LHCN-M2 (cell line): ENCODE data around the gene SEPTIN1. TPM values are rescaled to one million over a fixed set of nuclear protein-coding genes. Genes with fewer than 3 reads are reported as not detected.
A peak's percentile ranks its signal among the peaks of the same experiment; 100 is the strongest.
"Not testable (repeated sequence)": the region's sequence is repeated elsewhere in the genome, so short reads cannot be mapped to it uniquely, and the experiment has no call there.

ENCODE experiments used
- DNase-seq: peaks from one replicate; pipeline ENCODE4 v3.0.0-alpha.2; 2012; ENCODE audit warnings: low read depth
- total RNA-seq: library from RNA; depleted of rRNA; stranded (reverse); fragments of >200 nt; gene quantifications from 2 replicates; pipeline ENCODE4 v1.2.3, GENCODE V29; 2014

SEPTIN1 gene
- total RNA-seq, 1 experiment from 2014 or later, result 0.17 TPM

DNA sequence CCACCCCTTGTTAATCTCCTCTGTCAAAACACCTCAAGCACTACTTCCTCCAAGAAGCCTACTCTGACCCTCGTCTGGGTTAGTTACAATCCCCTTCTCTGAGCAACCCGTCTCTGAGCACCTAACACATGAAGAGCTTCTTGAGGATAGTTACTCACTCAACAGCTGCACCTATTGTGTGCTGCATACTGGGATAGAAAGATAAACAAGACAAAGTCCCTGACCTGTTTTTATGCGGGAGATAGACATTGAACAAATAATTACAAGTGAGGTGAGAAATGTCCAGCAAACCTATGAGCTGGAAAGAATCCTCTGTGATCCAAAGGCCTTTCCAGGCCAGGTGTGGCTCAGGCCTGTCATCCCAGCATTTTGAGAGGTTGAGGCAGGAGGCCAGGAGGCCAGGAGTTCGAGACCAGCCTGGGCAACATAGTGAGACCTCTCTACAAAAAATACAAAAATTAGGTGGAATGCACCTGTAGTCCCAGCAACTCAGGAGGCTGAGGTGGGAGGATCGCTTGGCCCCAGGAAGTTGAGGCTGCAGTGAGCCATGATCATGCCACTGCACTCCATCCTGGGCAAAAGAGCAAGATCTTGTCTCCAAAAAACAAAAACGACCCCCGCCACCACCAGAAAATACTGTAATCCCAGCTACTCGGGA lies 19.5 kb upstream of the SEPTIN1 start:
- DNase-seq, result peak; percentile 8

DNA sequence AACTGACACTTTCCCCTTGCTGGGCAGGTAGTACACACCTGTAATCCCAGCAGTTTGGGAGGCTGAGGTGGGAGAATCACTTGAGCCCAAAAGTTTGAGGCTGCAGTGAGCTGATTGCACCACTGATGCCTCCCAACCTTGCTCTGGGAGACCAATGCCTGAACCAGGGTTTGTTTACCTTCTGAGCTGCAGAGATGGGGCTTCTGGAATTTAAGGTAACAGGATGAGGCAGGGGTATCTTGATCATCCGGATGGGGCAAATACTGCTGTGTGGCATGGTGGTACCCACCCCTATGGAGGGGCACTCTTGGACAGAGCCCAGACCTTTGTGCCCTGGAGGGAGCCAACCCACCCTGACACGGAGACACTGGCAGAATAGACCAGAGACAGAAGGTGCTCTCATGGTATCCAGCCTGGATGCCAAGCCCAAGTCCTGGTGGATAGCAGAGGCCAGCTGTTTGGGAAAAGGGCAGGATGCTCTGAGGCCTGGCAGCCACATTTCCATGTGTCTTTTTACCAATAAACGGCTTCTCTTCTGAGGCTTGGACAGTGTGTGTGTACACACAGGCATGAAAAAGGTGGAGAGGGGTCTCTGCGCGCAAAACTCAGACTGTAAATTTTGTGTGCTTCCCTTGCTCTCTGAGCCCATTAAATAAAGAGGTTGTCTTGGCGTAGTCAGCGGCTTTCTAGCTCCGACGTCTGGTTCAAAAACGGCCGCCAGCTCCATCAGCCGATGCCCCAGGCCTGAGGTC lies 17.2 kb upstream of the SEPTIN1 start:
- DNase-seq, result peak; percentile 32

DNA sequence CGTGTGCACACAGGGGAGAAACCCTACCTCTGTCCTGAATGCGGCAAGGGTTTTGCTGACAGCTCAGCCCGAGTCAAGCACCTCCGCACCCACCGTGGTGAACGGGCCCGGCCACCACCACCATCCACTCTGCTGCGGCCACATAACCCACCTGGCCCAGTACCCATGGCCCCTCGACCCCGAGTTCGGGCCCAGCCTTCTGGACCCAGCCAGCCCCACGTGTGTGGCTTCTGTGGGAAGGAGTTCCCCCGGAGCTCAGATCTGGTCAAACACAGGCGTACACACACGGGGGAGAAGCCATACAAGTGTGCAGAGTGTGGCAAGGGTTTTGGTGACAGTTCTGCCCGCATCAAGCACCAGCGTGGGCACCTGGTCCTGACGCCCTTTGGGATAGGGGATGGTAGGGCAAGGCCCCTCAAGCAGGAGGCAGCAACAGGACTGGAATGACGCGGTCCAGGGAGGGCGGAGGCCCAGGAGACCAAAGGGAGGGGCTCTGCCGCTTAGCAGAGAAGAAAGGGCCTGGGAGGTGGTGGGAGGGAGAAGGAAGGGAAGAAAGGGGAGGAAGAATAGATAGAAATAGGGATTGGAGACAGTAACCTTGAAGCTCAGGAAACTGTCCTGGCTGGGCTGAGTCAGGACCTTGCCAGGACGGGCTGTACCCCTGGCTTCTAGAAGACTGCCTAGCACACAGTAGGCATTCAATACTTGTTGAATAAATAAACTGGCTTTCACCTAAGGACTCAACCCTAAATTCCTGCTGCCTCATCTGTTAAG lies 16.5 kb upstream of the SEPTIN1 start:
- no peak for DNase-seq

DNA sequence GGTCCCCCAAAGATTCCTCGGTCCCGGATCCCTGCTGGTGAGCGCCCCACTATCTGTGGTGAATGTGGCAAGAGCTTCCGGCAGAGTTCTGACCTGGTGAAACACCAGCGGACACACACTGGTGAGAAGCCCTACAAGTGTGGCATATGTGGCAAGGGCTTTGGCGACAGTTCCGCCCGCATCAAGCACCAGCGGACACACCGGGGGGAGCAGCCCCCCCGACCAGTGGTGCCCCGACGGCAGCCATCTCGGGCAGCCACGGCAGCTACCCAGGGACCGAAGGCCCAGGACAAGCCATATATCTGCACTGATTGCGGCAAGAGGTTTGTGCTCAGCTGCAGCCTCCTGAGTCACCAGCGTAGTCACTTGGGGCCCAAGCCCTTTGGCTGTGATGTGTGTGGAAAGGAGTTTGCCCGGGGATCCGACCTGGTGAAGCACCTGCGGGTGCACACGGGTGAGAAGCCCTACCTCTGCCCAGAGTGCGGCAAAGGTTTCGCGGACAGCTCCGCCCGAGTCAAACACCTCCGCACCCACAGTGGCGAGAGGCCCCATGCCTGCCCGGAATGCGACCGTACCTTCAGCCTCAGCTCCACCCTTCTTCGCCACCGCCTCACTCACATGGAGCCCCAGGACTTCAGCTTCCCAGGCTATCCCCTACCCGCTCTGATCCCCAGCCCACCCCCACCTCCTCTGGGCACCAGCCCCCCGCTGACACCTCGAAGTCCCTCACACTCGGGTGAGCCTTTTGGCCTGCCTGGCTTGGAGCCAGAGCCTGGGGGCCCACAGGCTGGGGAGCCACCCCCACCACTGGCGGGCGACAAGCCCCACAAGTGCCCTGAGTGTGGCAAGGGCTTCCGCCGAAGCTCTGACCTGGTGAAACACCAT lies 15.7 kb upstream of the SEPTIN1 start:
- no peak for DNase-seq

DNA sequence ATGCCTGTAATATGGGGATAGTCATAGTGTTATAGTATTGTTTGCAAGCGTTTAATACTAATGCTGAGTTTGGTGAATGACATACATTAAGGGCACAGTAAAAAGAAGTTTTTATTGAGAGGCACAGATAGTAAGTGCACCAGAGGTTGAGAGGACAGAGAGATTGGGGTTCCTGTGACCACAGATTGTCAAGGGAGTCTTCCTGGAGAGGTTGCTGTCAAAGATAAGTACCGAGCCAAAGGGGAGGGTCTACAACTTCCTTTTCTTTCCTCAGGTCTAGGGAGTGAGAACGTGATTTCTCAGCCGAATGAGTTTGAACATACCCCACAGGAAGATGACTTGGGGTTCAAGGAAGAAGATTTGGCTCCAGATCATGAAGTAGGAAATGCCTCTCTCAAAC lies 14.7 kb upstream of the SEPTIN1 start:
- no peak for DNase-seq

DNA sequence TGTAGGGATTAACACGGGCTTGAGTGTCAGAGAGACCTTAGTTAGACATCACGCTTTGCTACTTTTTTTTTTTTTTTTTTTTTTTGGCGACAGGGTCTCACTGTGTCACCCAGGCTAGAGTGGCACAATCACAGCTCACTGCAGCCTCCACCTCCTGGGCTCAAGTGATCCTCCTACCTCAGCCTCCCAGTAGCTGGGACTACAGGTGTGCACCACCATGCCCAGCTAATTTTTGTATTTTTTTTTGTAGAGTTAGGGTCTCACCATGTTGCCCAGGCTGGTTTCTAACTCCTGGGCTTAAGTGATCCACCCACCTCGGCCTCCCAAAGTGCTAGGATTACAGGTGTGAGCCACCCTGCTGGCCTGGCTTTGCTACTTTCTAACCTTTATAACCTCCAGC lies 14.3 kb upstream of the SEPTIN1 start:
- DNase-seq, result not testable (repeated sequence)

DNA sequence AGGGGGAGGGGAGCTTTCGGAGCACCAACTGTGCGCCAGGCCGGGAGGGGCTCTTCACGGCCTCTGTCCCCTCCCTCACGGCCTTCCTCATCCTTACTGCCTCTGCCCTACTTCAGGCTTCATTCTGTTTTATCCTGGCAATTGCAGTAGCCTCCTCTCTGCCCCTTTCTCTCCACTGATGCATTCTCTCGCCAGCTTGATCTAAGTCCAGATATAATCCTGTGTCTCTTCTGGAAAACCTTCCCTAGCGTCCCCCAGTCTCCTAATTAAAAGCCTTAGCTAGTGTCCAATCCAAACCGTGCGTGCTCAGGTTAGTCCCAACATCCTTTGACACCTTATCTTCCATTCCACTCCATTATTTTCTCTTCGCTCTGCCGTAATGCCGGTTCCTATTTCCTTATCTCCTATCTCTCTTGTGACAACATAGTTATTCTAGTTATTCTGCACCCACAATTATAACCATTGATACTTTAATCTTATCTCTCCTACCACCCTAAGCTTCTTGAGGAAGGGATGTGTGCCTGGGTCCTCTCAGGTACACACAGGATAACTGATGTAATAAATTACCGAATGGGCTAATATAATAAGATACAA lies 13.7 kb upstream of the SEPTIN1 start:
- no peak for DNase-seq

DNA sequence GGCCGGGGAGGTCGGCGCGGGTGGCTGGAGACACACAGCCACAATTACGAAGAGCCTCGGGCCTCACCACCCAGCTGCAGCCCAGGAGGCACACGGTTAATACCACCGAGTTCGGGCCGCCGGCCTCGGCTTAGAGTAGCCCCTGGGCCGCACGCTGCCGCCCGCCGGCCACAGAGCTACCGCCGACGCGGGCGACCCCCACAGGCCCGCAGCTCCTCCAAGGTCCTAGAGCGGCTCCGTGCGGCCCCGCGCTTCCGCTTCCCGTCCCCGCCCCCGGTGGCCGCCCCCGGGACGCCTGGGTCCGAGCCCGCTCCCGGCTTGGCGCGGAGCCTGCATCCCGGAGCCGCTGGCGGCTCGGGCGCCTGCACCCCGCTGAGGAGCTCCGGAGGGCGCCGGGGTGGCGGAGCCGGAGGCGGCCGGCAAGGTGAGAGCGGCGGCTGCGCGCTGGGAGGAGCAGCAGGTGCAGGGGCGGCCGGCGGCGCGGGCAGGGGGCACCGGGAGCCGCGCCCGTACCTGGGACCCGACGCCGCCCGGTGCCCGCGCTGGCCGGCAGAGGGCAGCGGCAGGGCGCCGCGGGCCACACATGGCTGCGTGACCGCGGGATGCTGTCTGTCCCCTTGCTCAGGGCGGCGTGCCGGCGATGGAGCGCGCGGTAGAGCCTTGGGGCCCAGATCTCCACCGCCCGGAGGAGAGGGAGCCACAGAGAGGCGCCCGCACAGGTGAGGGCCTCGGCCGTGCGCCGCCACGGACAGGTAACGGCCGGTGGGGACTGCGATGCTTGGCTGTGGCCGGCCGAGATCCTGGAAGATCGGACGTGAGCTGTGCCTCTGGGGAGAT lies 13.0 kb upstream of the SEPTIN1 start, which contains the start of gene ZNF48:
Gene ZNF48 (plus strand): TSS at position 266 of the 837 bp plus-strand sequence. CDS start 375 bp downstream, at position 641.
- DNase-seq, result peak; percentile 87

DNA sequence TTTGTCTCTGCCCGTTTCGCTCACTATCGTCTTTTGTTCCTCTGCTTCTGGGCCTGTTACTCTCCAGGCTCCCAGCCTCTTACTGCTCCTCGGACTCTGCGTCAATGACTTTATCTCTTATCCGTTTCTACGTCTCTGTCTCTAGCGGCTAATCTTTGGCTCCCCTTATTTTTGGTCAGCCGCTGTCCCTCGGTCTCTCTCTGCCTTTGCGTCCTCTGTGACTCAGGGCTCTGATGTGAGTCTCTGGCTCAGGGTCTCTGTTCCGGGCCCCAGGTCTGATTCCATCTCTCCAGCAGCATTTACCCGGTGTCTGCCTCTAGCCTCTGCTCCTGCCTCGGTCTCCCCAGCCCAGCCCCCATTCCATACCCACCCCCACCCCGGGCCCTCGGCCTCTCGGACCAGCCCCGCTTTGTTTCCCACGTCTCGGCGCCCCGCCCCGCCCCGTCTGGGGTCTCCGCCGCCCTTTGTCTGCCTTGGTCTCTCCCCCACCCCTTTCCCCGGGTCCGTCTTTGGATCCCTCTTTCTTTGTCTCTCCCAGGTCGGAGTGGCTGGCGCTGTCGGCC lies 12.3 kb upstream of the SEPTIN1 start:
- peak; percentile 22 for DNase-seq

DNA sequence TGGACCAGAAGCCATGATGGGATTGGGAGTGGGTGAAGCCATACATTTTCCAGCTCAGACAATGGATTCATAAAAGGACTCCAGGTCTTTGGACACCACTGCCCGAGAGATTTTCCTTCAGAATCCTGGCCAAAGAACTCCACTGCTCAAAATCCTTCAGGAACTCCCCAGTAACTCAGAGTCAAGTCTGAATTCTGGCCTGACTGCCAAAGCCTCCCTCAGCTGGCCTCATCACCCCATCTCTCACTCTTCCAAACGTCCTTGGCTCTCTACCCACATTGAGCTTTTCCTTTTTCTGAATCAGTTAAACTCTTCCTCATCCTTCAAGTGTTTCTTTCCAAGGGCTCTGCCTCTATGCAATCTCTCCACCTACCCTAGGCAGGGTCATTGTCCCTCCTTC lies 1.2 kb upstream of the SEPTIN1 start:
- no peak for DNase-seq

DNA sequence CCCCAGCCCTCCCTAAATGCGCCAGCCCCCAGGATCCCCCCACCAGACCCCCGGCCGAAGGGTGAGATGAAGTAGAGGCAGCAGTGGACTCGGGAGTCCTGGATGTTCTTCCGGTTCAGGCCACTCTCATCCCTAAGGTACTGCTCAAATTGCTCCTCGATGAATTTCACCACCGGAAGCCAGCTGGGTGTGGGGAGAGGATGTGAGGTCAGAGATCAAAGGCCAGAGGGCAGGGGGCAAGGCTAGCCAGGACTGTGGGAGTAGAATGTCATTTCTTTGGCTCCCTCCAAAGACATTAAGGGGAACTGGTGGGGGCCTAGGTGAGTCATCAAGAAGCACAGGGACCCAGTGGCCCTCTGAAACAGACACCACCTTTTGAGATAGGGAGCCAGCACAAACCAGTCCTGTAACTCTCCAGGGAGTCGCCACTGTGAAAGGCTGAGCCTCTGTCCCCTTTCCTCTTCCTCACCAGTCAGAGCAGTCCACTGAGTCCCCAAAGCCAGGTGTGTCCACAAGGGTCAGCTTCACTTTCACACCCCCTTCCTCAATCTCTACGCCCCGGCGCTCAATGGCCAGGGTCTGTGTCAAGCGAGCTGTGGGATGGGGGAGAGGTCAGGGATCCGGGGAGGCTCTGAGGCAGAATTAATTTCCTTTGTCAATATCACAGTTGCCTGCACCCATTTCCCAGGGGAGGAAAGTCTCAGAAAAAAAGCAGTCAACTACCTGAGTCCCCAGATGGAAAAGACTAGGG lies 895 bp downstream of the SEPTIN1 start:
- no peak for DNase-seq

DNA sequence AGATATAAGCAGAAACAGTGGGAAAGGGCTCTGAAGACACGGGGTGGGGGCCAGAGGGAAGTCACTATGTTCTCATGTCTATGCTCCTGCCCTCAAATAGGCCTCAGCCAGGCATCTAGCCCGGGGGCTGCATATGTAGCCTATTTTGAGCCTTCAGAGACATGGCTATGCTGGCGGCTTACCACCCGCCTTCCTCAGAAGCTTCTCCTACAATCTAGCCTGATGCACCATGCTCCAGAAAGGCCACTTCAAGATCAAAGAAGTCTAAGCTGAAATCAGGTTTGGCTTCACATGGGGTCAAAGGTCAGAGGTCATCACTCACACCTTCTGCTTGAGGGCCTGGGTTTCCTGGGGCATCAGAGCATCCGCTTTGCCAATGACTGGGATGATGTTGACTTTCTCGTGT lies 1.6 kb downstream of the SEPTIN1 start:
- no peak for DNase-seq

DNA sequence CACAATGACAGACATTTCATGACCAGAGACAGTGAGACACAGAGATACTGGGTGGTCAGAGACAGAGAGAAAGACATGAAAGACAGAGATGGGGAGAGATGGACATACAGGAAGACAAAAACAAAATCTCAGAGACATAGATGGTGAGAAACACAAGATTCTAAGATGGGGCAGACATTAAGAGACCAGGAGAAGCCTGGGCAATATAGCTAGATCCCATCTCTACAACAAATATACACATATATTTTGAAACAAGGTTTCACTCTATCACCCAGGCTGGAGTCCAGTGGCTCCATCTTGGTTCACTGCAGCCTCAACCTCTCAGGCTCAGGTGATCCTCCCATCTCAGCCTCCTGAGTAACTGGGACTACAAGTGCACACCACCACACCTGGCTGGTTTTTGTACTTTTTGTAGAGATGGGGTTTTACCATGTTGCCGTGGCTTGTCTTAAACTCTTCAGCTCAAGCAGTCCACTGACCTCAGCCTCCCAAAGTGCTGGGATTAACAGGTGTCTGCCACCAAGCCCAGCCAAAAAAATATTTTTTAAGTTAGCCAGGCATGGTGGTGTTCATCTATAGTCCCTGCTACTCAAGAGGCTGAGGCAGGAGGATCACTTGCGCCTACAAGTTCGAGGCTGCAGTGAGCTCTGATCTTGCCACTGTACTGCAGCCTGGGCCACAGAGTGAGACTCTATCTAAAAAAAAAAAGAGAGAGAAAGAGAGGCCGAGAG lies 2.1 kb downstream of the SEPTIN1 start:
- DNase-seq, result no peak

DNA sequence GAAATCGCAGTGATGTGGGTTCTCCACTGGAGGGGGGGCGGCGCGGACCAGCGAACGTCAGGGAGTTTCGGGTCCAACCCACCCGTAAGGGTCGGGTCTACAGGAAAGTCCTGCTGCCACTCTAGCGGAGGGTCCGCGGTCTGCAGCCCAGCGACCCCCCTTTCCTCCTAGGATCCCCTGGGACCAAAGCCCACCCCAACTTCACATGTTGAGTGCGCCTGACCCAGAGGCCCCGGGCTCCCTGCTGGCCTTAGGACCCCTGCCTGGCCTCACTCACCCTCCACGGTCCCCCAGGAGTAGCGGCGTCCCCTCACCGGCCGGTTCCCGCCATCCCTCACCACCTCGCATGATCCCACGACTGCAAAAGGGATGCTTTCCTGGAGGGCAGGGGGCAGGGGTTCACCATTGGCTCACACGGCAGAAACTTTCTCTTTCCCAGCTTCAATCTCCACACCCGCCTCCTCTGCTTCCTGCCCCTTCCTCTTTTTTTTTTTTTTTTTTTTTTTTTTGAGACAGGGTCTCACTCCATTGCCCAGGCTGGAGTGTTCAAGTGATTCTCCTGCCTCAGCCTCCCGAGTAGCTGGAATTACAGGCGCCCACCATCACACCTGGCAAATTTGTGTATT lies 3.1 kb downstream of the SEPTIN1 start:
- DNase-seq, result no peak

DNA sequence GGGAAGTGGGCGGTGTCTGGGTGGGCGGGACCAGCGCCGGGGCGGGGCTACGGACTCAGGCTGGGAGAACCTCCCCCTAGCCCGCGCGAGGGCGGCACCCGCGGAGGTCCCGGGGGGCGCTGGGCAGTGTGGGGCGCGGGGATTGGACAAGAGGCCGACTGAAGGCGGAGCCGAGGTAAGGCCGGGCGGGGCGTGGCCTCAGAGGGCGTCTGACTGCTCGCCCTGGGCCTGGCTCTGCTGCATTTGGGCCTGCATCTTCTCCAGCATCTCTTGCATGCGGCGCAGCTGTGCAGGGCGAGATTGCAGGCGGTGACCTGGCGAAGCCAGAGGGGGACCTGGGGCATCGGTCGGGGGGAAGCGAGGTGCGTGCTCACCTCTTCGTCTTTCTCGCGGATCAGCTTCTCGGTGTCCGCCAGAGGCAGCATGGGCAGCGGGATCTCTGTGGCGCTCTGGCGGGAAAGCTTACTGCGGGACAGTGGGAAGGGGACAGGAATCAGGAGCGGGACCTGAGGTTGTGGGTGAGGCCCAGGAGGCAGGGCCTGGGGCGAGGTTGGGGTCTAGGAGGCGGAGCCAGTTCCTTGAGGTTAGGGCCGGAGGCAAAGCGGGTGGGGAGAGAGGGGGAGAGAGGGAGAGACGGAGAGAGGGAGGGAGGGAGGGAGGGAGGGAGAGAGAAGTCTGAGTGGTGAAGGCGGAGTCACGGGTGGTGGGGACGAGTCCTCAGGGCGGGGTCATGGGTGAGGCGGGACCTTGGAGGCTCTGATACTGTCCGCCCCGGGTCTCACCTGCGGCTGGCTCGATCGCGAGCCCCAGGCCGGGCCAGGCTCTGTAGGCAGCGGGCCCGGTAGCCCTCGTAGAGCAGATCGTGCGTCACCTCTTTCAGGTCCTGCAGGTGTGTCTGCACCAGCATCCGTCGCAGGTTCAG lies 3.9 kb downstream of the SEPTIN1 start:
- peak; percentile 97 for DNase-seq

DNA sequence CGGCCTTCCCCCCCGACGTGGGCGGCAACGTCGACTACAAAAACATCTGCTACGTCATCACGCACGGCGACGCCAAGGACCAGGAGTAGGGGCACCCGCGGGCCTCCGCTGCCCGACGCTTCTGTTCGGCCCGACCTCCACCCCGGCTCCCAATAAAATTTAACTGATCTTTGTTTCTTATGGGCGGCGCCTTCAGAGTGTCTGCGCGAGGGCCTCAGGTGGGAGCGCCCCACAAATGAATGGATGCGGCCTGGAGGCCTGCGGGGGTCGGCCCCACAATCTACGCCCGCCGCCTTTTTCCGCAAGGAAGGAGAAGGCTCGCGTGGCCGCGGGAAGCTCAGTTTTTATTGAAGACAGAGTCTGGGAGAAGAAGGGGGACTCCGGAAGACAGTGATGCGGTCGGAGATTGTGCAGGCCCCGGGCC lies 4.5 kb downstream of the SEPTIN1 start:
- DNase-seq, result peak; percentile 74
